AG09309 (cell line): ENCODE measurements around the gene SPO11.
A peak's percentile ranks its signal among the peaks of the same experiment; 100 is the strongest.

Source experiments
- DNase-seq: peaks from one replicate; pipeline ENCODE4 v3.0.0-alpha.2; 2010; ENCODE audit warnings: low read depth
- H3K4me3 ChIP-seq: 2 replicates; pipeline ENCODE4 v1.5.1; 2011; ENCODE audit warnings: mild to moderate bottlenecking, low read depth, low read length, moderate library complexity; ENCODE audit not compliant: control insufficient read depth
- CTCF ChIP-seq: IDR thresholded peaks from 2 replicates; pipeline ENCODE4 v1.5.1; 2011; ENCODE audit warnings: mild to moderate bottlenecking, low read depth, low read length, inconsistent platforms; ENCODE audit not compliant: insufficient read depth, control insufficient read depth; ENCODE audit errors: missing control alignments

SPO11 gene

GRCh38 chr20:57388953-57389694 lies 59.5 kb downstream of the SPO11 start:
- peak; percentile 4 for DNase-seq
- H3K4me3 ChIP-seq = no peak overlapping the region
- peak; percentile 27 for TF ChIP-seq CTCF

GRCh38 chr20:57389695-57390603 lies 60.3 kb downstream of the SPO11 start:
- DNase-seq = no peak
- no peak overlapping the region for H3K4me3 ChIP-seq
- TF ChIP-seq CTCF = no peak

GRCh38 chr20:57390604-57391438 lies 61.2 kb downstream of the SPO11 start, which contains the start of gene RBM38:
RBM38 (plus strand) TSS chr20:57391396; CDS start chr20:57391582, 186 bp downstream.
- DNase-seq = no peak
- no peak for TF ChIP-seq CTCF
- H3K4me3 ChIP-seq = peak within 1 kb of the TSS; percentile 55

- TF ChIP-seq CTCF = no peak
- peak overlapping the region; percentile 55 for H3K4me3 ChIP-seq
- no peak for DNase-seq
Observed at GRCh38 chr20:57391439-57392301, 62.1 kb downstream of the SPO11 start.

- no peak for DNase-seq
- no peak for TF ChIP-seq CTCF
- peak overlapping the region; percentile 55 for H3K4me3 ChIP-seq
Observed at GRCh38 chr20:57392512-57393271, 63.1 kb downstream of the SPO11 start.
